Activated gamma-delta T cell (primary cell): ENCODE data around the gene FNDC4.
A peak's percentile ranks its signal among the peaks of the same experiment; 100 is the strongest.
"Not testable (repeated sequence)": the region's sequence is repeated elsewhere in the genome, so short reads cannot be mapped to it uniquely, and the experiment has no call there.

Source experiments
- DNase-seq: peaks from one replicate; lab custom pipeline; 2025; lab: John Stamatoyannopoulos, UW
- total RNA-seq, 2 donors: gene quantifications; one replicate each; lab custom pipeline; 2026; lab: John Stamatoyannopoulos, UW

The FNDC4 gene
- total RNA-seq, result 0 to 0.04 reads per million in 2 donors

GRCh38 chr2:27494944-27495554, at the start of gene FNDC4:
TSS of gene FNDC4 (minus strand) at chr2:27495200. CDS start at chr2:27494679, 521 bp downstream.
- peak; percentile 13 for DNase-seq

- DNase-seq, result no peak
Measured at GRCh38 chr2:27544143-27544821, 49.3 kb upstream of the FNDC4 start.

GRCh38 chr2:27539649-27540048, 44.6 kb upstream of the FNDC4 start:
- DNase-seq, result not testable (repeated sequence)

GRCh38 chr2:27538839-27539450, 43.9 kb upstream of the FNDC4 start:
- DNase-seq, result not testable (repeated sequence)

GRCh38 chr2:27537287-27537686, 42.3 kb upstream of the FNDC4 start:
- no peak for DNase-seq

GRCh38 chr2:27531983-27532382, 37.0 kb upstream of the FNDC4 start:
- no peak for DNase-seq

- no peak for DNase-seq
Measured at GRCh38 chr2:27527182-27527581, 32.2 kb upstream of the FNDC4 start.

GRCh38 chr2:27522400-27522945, 27.5 kb upstream of the FNDC4 start:
- DNase-seq, result no peak

GRCh38 chr2:27520316-27520715, 25.3 kb upstream of the FNDC4 start:
- DNase-seq, result no peak

- no peak for DNase-seq
Measured at GRCh38 chr2:27518782-27519113, 23.7 kb upstream of the FNDC4 start.

GRCh38 chr2:27518113-27518781, 23.2 kb upstream of the FNDC4 start:
- DNase-seq, result no peak

- no peak for DNase-seq
Measured at GRCh38 chr2:27509326-27509725, 14.3 kb upstream of the FNDC4 start.

GRCh38 chr2:27507293-27507692, 12.3 kb upstream of the FNDC4 start:
- DNase-seq, result no peak

- DNase-seq, result no peak
Measured at GRCh38 chr2:27506587-27506986, 11.6 kb upstream of the FNDC4 start.

GRCh38 chr2:27502142-27502541, 7.1 kb upstream of the FNDC4 start:
- no peak for DNase-seq

GRCh38 chr2:27501042-27501441, 6.0 kb upstream of the FNDC4 start:
- DNase-seq, result no peak

GRCh38 chr2:27498975-27499374, 4.0 kb upstream of the FNDC4 start:
- no peak for DNase-seq

GRCh38 chr2:27497288-27497627, 2.3 kb upstream of the FNDC4 start:
- DNase-seq, result no peak

- DNase-seq, result no peak
Measured at GRCh38 chr2:27496357-27497287, 1.6 kb upstream of the FNDC4 start, which contains the start of gene GCKR. TSS of gene GCKR (plus strand) at chr2:27496839. CDS start at chr2:27496905, 66 bp downstream.

- no peak for DNase-seq
Measured at GRCh38 chr2:27495840-27496356, 898 bp upstream of the FNDC4 start.

- DNase-seq, result no peak
Measured at GRCh38 chr2:27494284-27494943, 586 bp downstream of the FNDC4 start.
